Hepatocyte (in vitro differentiated cells): ENCODE results near the gene POLR3GL.

Experiments
- CTCF ChIP-seq: fragments of 200-600 bp; sonication (generic); IDR thresholded peaks from 2 replicates; pipeline ENCODE4 v1.5.1; 2016; ENCODE audit warnings: antibody characterized with exemption, mild to moderate bottlenecking; ENCODE audit not compliant: poor library complexity
- EZH2 ChIP-seq: fragments of 200-600 bp; sonication (generic); IDR thresholded peaks from 2 replicates; pipeline ENCODE4 v1.6.1; 2016; ENCODE audit warnings: antibody characterized with exemption, mild to moderate bottlenecking, borderline replicate concordance
- EZH2phosphoT487 ChIP-seq: fragments of 200-600 bp; sonication (generic); IDR thresholded peaks from one replicate; pipeline ENCODE4 v1.6.1; 2018; ENCODE audit warnings: antibody characterized with exemption, mild to moderate bottlenecking, low read depth, moderate library complexity; ENCODE audit not compliant: unreplicated experiment, severe bottlenecking

- TF ChIP-seq CTCF (no peak), EZH2 (no peak), EZH2phosphoT487 (no peak)
These were observed 28.0 kb downstream of the POLR3GL start for GRCh38 chr1:145992502-145992936.
